ENCODE measurements around the gene SRCIN1. TPM values are rescaled to one million over a fixed set of nuclear protein-coding genes. Genes with fewer than 3 reads are reported as not detected.
A peak's percentile ranks its signal among the peaks of the same experiment; 100 is the strongest.

SRCIN1 gene
- polyA plus RNA-seq, 6 donors from 2014 or later = not detected

GRCh38 chr17:38545531-38546225, 60.1 kb downstream of the SRCIN1 start:
- Mint-ChIP-seq H3K36me3 (no peaks in the 10 kb centered on the region), H3K9me3 (no peaks in the 10 kb centered on the region), H3K4me3 (no peak overlapping the region), H3K27me3 (peaks cover 17 to 66% (median 50%) of the 10 kb centered on the region in 3 donors), H3K27ac (no peak overlapping the region), H3K4me1 (peaks cover 0 to 5% (median 0%) of the 10 kb centered on the region in 3 donors)
- ATAC-seq (ENCODE audit: low read depth in 2 of 2) (no peak), DNase-seq (no peak)

- Mint-ChIP-seq H3K4me1 (peaks cover 0 to 5% (median 0%) of the 10 kb centered on the region in 3 donors), H3K27me3 (peaks cover 14 to 64% (median 57%) of the 10 kb centered on the region in 3 donors), H3K9me3 (no peaks in the 10 kb centered on the region), H3K27ac (no peak overlapping the region), H3K4me3 (no peak overlapping the region), H3K36me3 (no peaks in the 10 kb centered on the region)
- DNase-seq = no peak
- no peak for ATAC-seq (ENCODE audit: low read depth in 2 of 2)
Observed at GRCh38 chr17:38544839-38545209, 60.9 kb downstream of the SRCIN1 start.

- peaks cover 0 to 5% (median 0%) of the 10 kb centered on the region in 3 donors for H3K4me1 Mint-ChIP-seq
Observed at GRCh38 chr17:38544175-38544838, 61.4 kb downstream of the SRCIN1 start.

GRCh38 chr17:38543403-38544174, 62.2 kb downstream of the SRCIN1 start:
- Mint-ChIP-seq H3K4me3 (no peak overlapping the region), H3K27ac (no peak overlapping the region), H3K36me3 (no peaks in the 10 kb centered on the region), H3K9me3 (no peaks in the 10 kb centered on the region), H3K4me1 (peaks cover 0 to 5% (median 0%) of the 10 kb centered on the region in 3 donors), H3K27me3 (peaks cover 16 to 66% (median 50%) of the 10 kb centered on the region in 3 donors)
- ATAC-seq (ENCODE audit: low read depth in 2 of 2) (no peak), DNase-seq (no peak)

More at GRCh38 chr17:38544175-38544838, 61.4 kb downstream of the SRCIN1 start:
- H3K27me3 Mint-ChIP-seq = peaks cover 14 to 64% (median 52%) of the 10 kb centered on the region in 3 donors
- H3K9me3 Mint-ChIP-seq = no peaks in the 10 kb centered on the region
- no peak overlapping the region for H3K4me3 Mint-ChIP-seq
- H3K36me3 Mint-ChIP-seq = no peaks in the 10 kb centered on the region
- DNase-seq (no peak), ATAC-seq (ENCODE audit: low read depth in 2 of 2) (no peak)
- peak overlapping the region in 1 of 6 donors; percentile 91 for H3K27ac Mint-ChIP-seq

GRCh38 chr17:38542286-38542685, 63.5 kb downstream of the SRCIN1 start:
- Mint-ChIP-seq H3K4me1 (peaks cover 0 to 5% (median 0%) of the 10 kb centered on the region in 3 donors), H3K9me3 (no peaks in the 10 kb centered on the region), H3K27ac (peak overlapping the region in 1 of 6 donors; percentile 52), H3K4me3 (no peak overlapping the region), H3K27me3 (peaks cover 18 to 61% (median 44%) of the 10 kb centered on the region in 3 donors), H3K36me3 (no peaks in the 10 kb centered on the region)
- ATAC-seq (ENCODE audit: low read depth in 2 of 2) (no peak), DNase-seq (no peak)

GRCh38 chr17:38541281-38541680, 64.5 kb downstream of the SRCIN1 start:
- H3K36me3 Mint-ChIP-seq = no peaks in the 10 kb centered on the region
- H3K27me3 Mint-ChIP-seq = peaks cover 11 to 56% (median 42%) of the 10 kb centered on the region in 3 donors
- H3K9me3 Mint-ChIP-seq = no peaks in the 10 kb centered on the region
- peaks cover 0 to 5% (median 0%) of the 10 kb centered on the region in 3 donors for H3K4me1 Mint-ChIP-seq
- DNase-seq (no peak), ATAC-seq (ENCODE audit: low read depth in 2 of 2) (no peak)
- peak overlapping the region in 2 of 6 donors; percentile 58 to 81 for H3K27ac Mint-ChIP-seq
- no peak overlapping the region for H3K4me3 Mint-ChIP-seq

- Mint-ChIP-seq H3K4me1 (peaks cover 0 to 5% (median 0%) of the 10 kb centered on the region in 3 donors), H3K27me3 (peaks cover 15 to 63% (median 49%) of the 10 kb centered on the region in 3 donors), H3K4me3 (no peak overlapping the region), H3K27ac (peak overlapping the region in 3 of 6 donors; percentile 16 to 83 (median 26)), H3K9me3 (no peaks in the 10 kb centered on the region), H3K36me3 (no peaks in the 10 kb centered on the region)
- no peak for ATAC-seq (ENCODE audit: low read depth in 2 of 2)
- no peak for DNase-seq
Observed at GRCh38 chr17:38540514-38541045, 65.2 kb downstream of the SRCIN1 start.

- H3K4me1 Mint-ChIP-seq = peaks cover 0 to 4% (median 0%) of the 10 kb centered on the region in 3 donors
- no peak for DNase-seq
- H3K27me3 Mint-ChIP-seq = peaks cover 18 to 64% (median 53%) of the 10 kb centered on the region in 3 donors
- H3K9me3 Mint-ChIP-seq = no peaks in the 10 kb centered on the region
- ATAC-seq (ENCODE audit: low read depth in 2 of 2) = no peak
- H3K36me3 Mint-ChIP-seq = no peaks in the 10 kb centered on the region
- H3K4me3 Mint-ChIP-seq = no peak overlapping the region
- H3K27ac Mint-ChIP-seq = no peak overlapping the region
Observed at GRCh38 chr17:38539386-38539785, 66.4 kb downstream of the SRCIN1 start.

- no peaks in the 10 kb centered on the region for H3K9me3 Mint-ChIP-seq
- peaks cover 18 to 64% (median 58%) of the 10 kb centered on the region in 3 donors for H3K27me3 Mint-ChIP-seq
- no peak overlapping the region for H3K4me3 Mint-ChIP-seq
- no peaks in the 10 kb centered on the region for H3K36me3 Mint-ChIP-seq
- ATAC-seq (ENCODE audit: low read depth in 2 of 2) (no peak), DNase-seq (no peak)
- H3K27ac Mint-ChIP-seq = no peak overlapping the region
- no peaks in the 10 kb centered on the region for H3K4me1 Mint-ChIP-seq
Observed at GRCh38 chr17:38538906-38539305, 66.8 kb downstream of the SRCIN1 start.

GRCh38 chr17:38536661-38537060, 69.1 kb downstream of the SRCIN1 start:
- Mint-ChIP-seq H3K4me1 (no peaks in the 10 kb centered on the region), H3K36me3 (no peaks in the 10 kb centered on the region), H3K9me3 (no peaks in the 10 kb centered on the region), H3K4me3 (no peak overlapping the region), H3K27me3 (peaks cover 12 to 63% (median 55%) of the 10 kb centered on the region in 3 donors), H3K27ac (no peak overlapping the region)
- no peak for ATAC-seq (ENCODE audit: low read depth in 2 of 2)
- DNase-seq = no peak

- no peaks in the 10 kb centered on the region for H3K36me3 Mint-ChIP-seq
- H3K4me3 Mint-ChIP-seq = no peak overlapping the region
- H3K27ac Mint-ChIP-seq = peak overlapping the region in 3 of 6 donors; percentile 22 to 87 (median 65)
- H3K4me1 Mint-ChIP-seq = no peaks in the 10 kb centered on the region
- no peaks in the 10 kb centered on the region for H3K9me3 Mint-ChIP-seq
- H3K27me3 Mint-ChIP-seq = peaks cover 12 to 59% (median 51%) of the 10 kb centered on the region in 3 donors
- DNase-seq (no peak), ATAC-seq (ENCODE audit: low read depth in 2 of 2) (no peak)
Observed at GRCh38 chr17:38535886-38536285, 69.9 kb downstream of the SRCIN1 start.

- Mint-ChIP-seq H3K4me1 (no peaks in the 10 kb centered on the region), H3K27ac (no peak overlapping the region), H3K9me3 (no peaks in the 10 kb centered on the region), H3K36me3 (no peaks in the 10 kb centered on the region), H3K4me3 (no peak overlapping the region), H3K27me3 (peaks cover 17 to 67% (median 55%) of the 10 kb centered on the region in 3 donors)
- no peak for DNase-seq
- no peak for ATAC-seq (ENCODE audit: low read depth in 2 of 2)
Observed at GRCh38 chr17:38534498-38534885, 71.3 kb downstream of the SRCIN1 start.

- no peaks in the 10 kb centered on the region for H3K36me3 Mint-ChIP-seq
- H3K4me1 Mint-ChIP-seq = no peaks in the 10 kb centered on the region
- ATAC-seq (ENCODE audit: low read depth in 2 of 2) = no peak
- no peak for DNase-seq
- H3K27me3 Mint-ChIP-seq = peaks cover 17 to 62% (median 55%) of the 10 kb centered on the region in 3 donors
- no peak overlapping the region for H3K4me3 Mint-ChIP-seq
- no peaks in the 10 kb centered on the region for H3K9me3 Mint-ChIP-seq
- no peak overlapping the region for H3K27ac Mint-ChIP-seq
Observed at GRCh38 chr17:38533866-38534497, 71.8 kb downstream of the SRCIN1 start.

Measured in naive B cell (primary cell).